ENCODE data around the gene SLC8A2. TPM values are rescaled to one million over a fixed set of nuclear protein-coding genes. Genes with fewer than 3 reads are reported as not detected.

Gene SLC8A2
- total RNA-seq, 2 donors from 2014 or later = 2.5 to 3.6 TPM

- H3K4me3 ChIP-seq (ENCODE audit: low read length) = no peak overlapping the region
- DNase-seq = no peak
- H3K4me1 ChIP-seq (ENCODE audit: control insufficient read depth, insufficient read depth, low read length) = peaks cover 8% of the 10 kb centered on the region
- H3K9ac ChIP-seq (ENCODE audit: extremely low read depth, low read length, poor library complexity, severe bottlenecking) = no peak overlapping the region
- WGBS, 2 experiments (ENCODE audit: insufficient coverage in 1 of 2, insufficient read length in 1 of 2) = 89 to 95% methylated on average over 9 of the region's 9 CpGs
- Mint-ChIP-seq H3K27ac (peak overlapping the region; percentile 60), H3K9me3 (no peaks in the 10 kb centered on the region), H3K27me3 (ENCODE audit: insufficient read depth) (no peaks in the 10 kb centered on the region), H3K4me1 (peaks cover 30% of the 10 kb centered on the region), H3K4me3 (no peak overlapping the region), H3K36me3 (ENCODE audit: low read depth) (no peaks in the 10 kb centered on the region)
- no peak overlapping the region for H3K27ac ChIP-seq (ENCODE audit: low read depth, low read length)
- TF ChIP-seq, protein P1, sequence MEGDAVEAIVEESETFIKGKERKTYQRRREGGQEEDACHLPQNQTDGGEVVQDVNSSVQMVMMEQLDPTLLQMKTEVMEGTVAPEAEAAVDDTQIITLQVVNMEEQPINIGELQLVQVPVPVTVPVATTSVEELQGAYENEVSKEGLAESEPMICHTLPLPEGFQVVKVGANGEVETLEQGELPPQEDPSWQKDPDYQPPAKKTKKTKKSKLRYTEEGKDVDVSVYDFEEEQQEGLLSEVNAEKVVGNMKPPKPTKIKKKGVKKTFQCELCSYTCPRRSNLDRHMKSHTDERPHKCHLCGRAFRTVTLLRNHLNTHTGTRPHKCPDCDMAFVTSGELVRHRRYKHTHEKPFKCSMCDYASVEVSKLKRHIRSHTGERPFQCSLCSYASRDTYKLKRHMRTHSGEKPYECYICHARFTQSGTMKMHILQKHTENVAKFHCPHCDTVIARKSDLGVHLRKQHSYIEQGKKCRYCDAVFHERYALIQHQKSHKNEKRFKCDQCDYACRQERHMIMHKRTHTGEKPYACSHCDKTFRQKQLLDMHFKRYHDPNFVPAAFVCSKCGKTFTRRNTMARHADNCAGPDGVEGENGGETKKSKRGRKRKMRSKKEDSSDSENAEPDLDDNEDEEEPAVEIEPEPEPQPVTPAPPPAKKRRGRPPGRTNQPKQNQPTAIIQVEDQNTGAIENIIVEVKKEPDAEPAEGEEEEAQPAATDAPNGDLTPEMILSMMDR (conservative IDR thresholded peaks at IDR 0.05) = no peak
- H3K36me3 ChIP-seq (ENCODE audit: control insufficient read depth, insufficient read depth, low read length) = no peaks in the 10 kb centered on the region
- H3K27me3 ChIP-seq (ENCODE audit: control insufficient read depth, insufficient read depth, low read length, poor library complexity, severe bottlenecking) = no peaks in the 10 kb centered on the region
- H3K9me3 ChIP-seq (ENCODE audit: control insufficient read depth, low read length) = no peaks in the 10 kb centered on the region
These were observed 47.2 kb upstream of the SLC8A2 start for GRCh38 chr19:47518854-47519253.

GRCh38 chr19:47518139-47518538 is 46.4 kb upstream of the SLC8A2 start:
- no peaks in the 10 kb centered on the region for H3K36me3 Mint-ChIP-seq (ENCODE audit: low read depth)
- H3K27ac ChIP-seq (ENCODE audit: low read depth, low read length) = no peak overlapping the region
- H3K4me1 Mint-ChIP-seq = peaks cover 34% of the 10 kb centered on the region

DNA sequence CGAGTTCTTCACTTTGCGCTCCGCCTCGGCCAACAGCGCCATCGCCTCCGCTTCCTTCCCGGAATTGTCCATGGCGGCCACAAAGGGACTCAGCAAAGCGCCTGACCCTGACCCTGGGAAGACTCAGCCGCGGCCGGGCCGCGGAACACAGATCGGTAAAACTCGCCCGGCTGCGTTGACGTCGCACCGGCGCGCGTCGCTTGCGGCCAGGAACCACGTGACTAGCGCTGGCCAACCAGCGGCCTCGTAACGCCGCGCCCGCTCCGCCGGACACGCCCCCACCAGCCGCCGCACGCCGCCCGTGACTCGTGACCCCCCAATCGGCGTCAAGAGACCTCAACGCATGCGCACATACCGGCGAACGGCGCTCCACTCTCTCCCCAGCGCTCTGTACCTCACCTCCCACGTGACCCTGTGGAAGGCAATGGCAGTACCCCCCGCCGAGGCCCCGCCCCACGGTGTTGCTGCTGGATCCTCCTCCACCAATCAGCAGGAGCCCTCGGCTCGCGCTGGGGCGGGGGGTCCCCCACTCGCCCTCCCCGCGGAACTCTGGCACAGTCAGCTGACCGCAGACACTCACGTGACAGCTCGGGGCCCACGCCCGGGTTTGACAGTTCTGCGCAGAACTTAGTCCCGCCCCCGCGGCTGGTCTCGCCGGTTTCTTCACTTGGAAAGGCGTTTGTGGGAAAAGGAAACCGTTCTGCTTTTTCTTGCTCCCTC is 43.3 kb upstream of the SLC8A2 start, which contains the start of gene NAPA:
NAPA (minus strand) TSS at position 195 of the 720 bp plus-strand sequence; CDS start at position 72, 123 bp downstream.
- H3K9me3 ChIP-seq (ENCODE audit: control insufficient read depth, low read length) = no peaks in the 10 kb centered on the region
- H3K36me3 ChIP-seq (ENCODE audit: control insufficient read depth, insufficient read depth, low read length) = peaks cover under 1% of the 10 kb centered on the region
- peak within 1 kb of the TSS; percentile 96 for H3K9ac ChIP-seq (ENCODE audit: extremely low read depth, low read length, poor library complexity, severe bottlenecking)
- peak within 1 kb of the TSS; percentile 98 for H3K27ac Mint-ChIP-seq
- H3K4me1 ChIP-seq (ENCODE audit: control insufficient read depth, insufficient read depth, low read length) = no peaks in the 10 kb centered on the region
- H3K4me3 ChIP-seq (ENCODE audit: low read length) = peak within 1 kb of the TSS; percentile 96
- no peaks in the 10 kb centered on the region for H3K9me3 Mint-ChIP-seq
- peak; percentile 100 for DNase-seq
- H3K4me3 Mint-ChIP-seq = peak within 1 kb of the TSS; percentile 99
- H3K4me1 Mint-ChIP-seq = peaks cover 35% of the 10 kb centered on the region
- H3K27me3 Mint-ChIP-seq (ENCODE audit: insufficient read depth) = no peaks in the 10 kb centered on the region
- H3K27me3 ChIP-seq (ENCODE audit: control insufficient read depth, insufficient read depth, low read length, poor library complexity, severe bottlenecking) = no peaks in the 10 kb centered on the region
- WGBS, 2 experiments (ENCODE audit: insufficient coverage in 1 of 2, insufficient read length in 1 of 2) = 0% methylated on average over 34 to 78 of the region's 78 CpGs
- TF ChIP-seq, protein P1 (conservative IDR thresholded peaks at IDR 0.05) = no peak
- no peaks in the 10 kb centered on the region for H3K36me3 Mint-ChIP-seq (ENCODE audit: low read depth)
- H3K27ac ChIP-seq (ENCODE audit: low read depth, low read length) = peak within 1 kb of the TSS; percentile 85

More at GRCh38 chr19:47518139-47518538, 46.4 kb upstream of the SLC8A2 start:
- Mint-ChIP-seq H3K4me3 (no peak overlapping the region), H3K27me3 (ENCODE audit: insufficient read depth) (no peaks in the 10 kb centered on the region), H3K27ac (no peak overlapping the region), H3K9me3 (no peaks in the 10 kb centered on the region)
- TF ChIP-seq, protein P1 (conservative IDR thresholded peaks at IDR 0.05) = no peak
- H3K27me3 ChIP-seq (ENCODE audit: control insufficient read depth, insufficient read depth, low read length, poor library complexity, severe bottlenecking) = no peaks in the 10 kb centered on the region
- no peak for DNase-seq
- no peak overlapping the region for H3K4me3 ChIP-seq (ENCODE audit: low read length)
- H3K9me3 ChIP-seq (ENCODE audit: control insufficient read depth, low read length) = no peaks in the 10 kb centered on the region
- 80 to 87% methylated on average over 3 to 4 of the region's 4 CpGs for WGBS, 2 experiments (ENCODE audit: insufficient coverage in 1 of 2, insufficient read length in 1 of 2)
- peaks cover 8% of the 10 kb centered on the region for H3K4me1 ChIP-seq (ENCODE audit: control insufficient read depth, insufficient read depth, low read length)
- no peak overlapping the region for H3K9ac ChIP-seq (ENCODE audit: extremely low read depth, low read length, poor library complexity, severe bottlenecking)
- no peaks in the 10 kb centered on the region for H3K36me3 ChIP-seq (ENCODE audit: control insufficient read depth, insufficient read depth, low read length)

All from endodermal cell (in vitro differentiated cells).